Measurements from ENCODE around the gene TTC6. TPM values are rescaled to one million over a fixed set of nuclear protein-coding genes. Genes with fewer than 3 reads are reported as not detected.

TTC6 gene
- total RNA-seq, 2 experiments from 2014 or later, result not detected

GRCh38 chr14:37625597-37626595, 30.5 kb downstream of the TTC6 start:
- H3K27ac Mint-ChIP-seq, result no peak overlapping the region
- peaks cover 6% of the 10 kb centered on the region for H3K9me3 Mint-ChIP-seq
- peaks cover 13% of the 10 kb centered on the region for H3K27me3 Mint-ChIP-seq
- ATAC-seq, result no peak
- DNase-seq, result no peak
- POLR2A ChIA-PET, result no interaction called here
- TF ChIP-seq CTCF (IDR thresholded peaks at IDR 0.05), result no peak
- H3K4me1 Mint-ChIP-seq (ENCODE audit: low read depth), result no peaks in the 10 kb centered on the region
- intact Hi-C loops (cut with micrococcal nuclease), result no loop called here
- CTCF ChIA-PET, result interaction anchor here (0.9 kb wide), 1 partner anchor 476 kb away, joined by 3 read pairs; no protein-coding TSS in a partner anchor
- H3K4me3 Mint-ChIP-seq, result no peak overlapping the region
- no peaks in the 10 kb centered on the region for H3K36me3 Mint-ChIP-seq (ENCODE audit: low read depth)

GRCh38 chr14:37637341-37637740, 41.9 kb downstream of the TTC6 start:
- no peaks in the 10 kb centered on the region for H3K4me1 Mint-ChIP-seq (ENCODE audit: low read depth)
- H3K9me3 Mint-ChIP-seq, result no peaks in the 10 kb centered on the region
- H3K27ac Mint-ChIP-seq, result no peak overlapping the region
- no peaks in the 10 kb centered on the region for H3K27me3 Mint-ChIP-seq
- no peak for TF ChIP-seq CTCF (IDR thresholded peaks at IDR 0.05)
- CTCF ChIA-PET, result no interaction called here
- DNase-seq (no peak), ATAC-seq (no peak)
- no peaks in the 10 kb centered on the region for H3K36me3 Mint-ChIP-seq (ENCODE audit: low read depth)
- no peak overlapping the region for H3K4me3 Mint-ChIP-seq
- POLR2A ChIA-PET, result no interaction called here
- intact Hi-C loops (cut with micrococcal nuclease), result no loop called here

- no peak overlapping the region for H3K4me3 Mint-ChIP-seq
- no peak for TF ChIP-seq CTCF (IDR thresholded peaks at IDR 0.05)
- DNase-seq (no peak), ATAC-seq (no peak)
- POLR2A ChIA-PET, result no interaction called here
- CTCF ChIA-PET, result no interaction called here
- H3K27ac Mint-ChIP-seq, result no peak overlapping the region
- no peaks in the 10 kb centered on the region for H3K36me3 Mint-ChIP-seq (ENCODE audit: low read depth)
- no peaks in the 10 kb centered on the region for H3K4me1 Mint-ChIP-seq (ENCODE audit: low read depth)
- no peaks in the 10 kb centered on the region for H3K9me3 Mint-ChIP-seq
- H3K27me3 Mint-ChIP-seq, result no peaks in the 10 kb centered on the region
- intact Hi-C loops (cut with micrococcal nuclease), result no loop called here
Measured at GRCh38 chr14:37638599-37638998, 43.2 kb downstream of the TTC6 start.

GRCh38 chr14:37641117-37641516, 45.7 kb downstream of the TTC6 start:
- intact Hi-C loops (cut with micrococcal nuclease), result no loop called here
- Mint-ChIP-seq H3K36me3 (ENCODE audit: low read depth) (no peaks in the 10 kb centered on the region), H3K27me3 (no peaks in the 10 kb centered on the region), H3K4me3 (no peak overlapping the region), H3K27ac (no peak overlapping the region), H3K9me3 (no peaks in the 10 kb centered on the region), H3K4me1 (ENCODE audit: low read depth) (no peaks in the 10 kb centered on the region)
- TF ChIP-seq CTCF (IDR thresholded peaks at IDR 0.05), result no peak
- DNase-seq (no peak), ATAC-seq (no peak)
- ChIA-PET CTCF (no interaction called here), POLR2A (no interaction called here)

- Mint-ChIP-seq H3K36me3 (ENCODE audit: low read depth) (no peaks in the 10 kb centered on the region), H3K4me1 (ENCODE audit: low read depth) (no peaks in the 10 kb centered on the region), H3K27ac (no peak overlapping the region), H3K9me3 (no peaks in the 10 kb centered on the region), H3K27me3 (no peaks in the 10 kb centered on the region), H3K4me3 (no peak overlapping the region)
- ChIA-PET POLR2A (no interaction called here), CTCF (no interaction called here)
- DNase-seq (no peak), ATAC-seq (no peak)
- no peak for TF ChIP-seq CTCF (IDR thresholded peaks at IDR 0.05)
- intact Hi-C loops (cut with micrococcal nuclease), result no loop called here
Measured at GRCh38 chr14:37642125-37642524, 46.7 kb downstream of the TTC6 start.
